HepG2 (cell line): ENCODE results near the gene ANTXR1. TPM values are rescaled to one million over a fixed set of nuclear protein-coding genes. Genes with fewer than 3 reads are reported as not detected.
A peak's percentile ranks its signal among the peaks of the same experiment; 100 is the strongest.

Source experiments
- CENPT ChIP-seq: sonication (generic); formaldehyde crosslinking; IDR thresholded peaks from 2 replicates; pipeline ENCODE4 v1.8.0; 2022; ENCODE audit warnings: low read depth, mild to moderate bottlenecking, moderate library complexity, missing genetic modification reagents
- FIP1L1 ChIP-seq: fragments of 200-400 bp; formaldehyde crosslinking; IDR thresholded peaks from 2 replicates; pipeline ENCODE4 v1.6.1; 2018; ENCODE audit warnings: low read depth, mild to moderate bottlenecking, low read length, moderate library complexity, borderline replicate concordance; ENCODE audit not compliant: insufficient read depth
- FOXA1 ChIP-seq, 2 experiments: fragments of 450-650 bp in 1 of 2; sonication (generic) in 1 of 2; formaldehyde crosslinking in 1 of 2; IDR thresholded peaks; 2 replicates each; pipeline versions ENCODE4 v1.4.0 to v1.6.1; 2016 to 2020; ENCODE audit warnings: missing genetic modification reagents in 1 of 2
- FOXJ3 ChIP-seq: sonication (generic); formaldehyde crosslinking; IDR thresholded peaks from 2 replicates; pipeline ENCODE4 v1.4.0; 2020; ENCODE audit warnings: missing genetic modification reagents, mild to moderate bottlenecking, borderline replicate concordance
- FOXO1 ChIP-seq: sonication (generic); formaldehyde crosslinking; IDR thresholded peaks from 2 replicates; pipeline ENCODE4 v1.4.0; 2020; ENCODE audit warnings: missing genetic modification reagents
- GZF1 ChIP-seq: sonication (generic); formaldehyde crosslinking; IDR thresholded peaks from 2 replicates; pipeline ENCODE4 v1.5.1; 2020; ENCODE audit warnings: mild to moderate bottlenecking, missing genetic modification reagents
- JDP2 ChIP-seq: sonication (generic); formaldehyde crosslinking; IDR thresholded peaks from 2 replicates; pipeline ENCODE4 v1.8.1; 2022; ENCODE audit warnings: missing genetic modification reagents, borderline replicate concordance
- KDM5A ChIP-seq: fragments of 200-600 bp; sonication (generic); IDR thresholded peaks from 2 replicates; pipeline ENCODE4 v1.7.0; 2018; ENCODE audit warnings: antibody characterized with exemption, mild to moderate bottlenecking, low read length, borderline replicate concordance
- MAF1 ChIP-seq: sonication (generic); formaldehyde crosslinking; IDR thresholded peaks from 2 replicates; pipeline ENCODE4 v1.5.0; 2020; ENCODE audit warnings: missing genetic modification reagents, borderline replicate concordance
- NONO ChIP-seq, 2 experiments: fragments of 450-650 bp in 1 of 2; sonication (generic) in 1 of 2; formaldehyde crosslinking in 1 of 2; IDR thresholded peaks in 1 of 2; conservative IDR thresholded peaks in 1 of 2; 2 replicates each; pipeline versions ENCODE4 v1.6.1 to v1.8.0; 2017 to 2022; ENCODE audit warnings: mild to moderate bottlenecking in 1 of 2, missing genetic modification reagents in 1 of 2, moderate library complexity in 1 of 2
- NR1H2 ChIP-seq: sonication (generic); formaldehyde crosslinking; IDR thresholded peaks from 2 replicates; pipeline ENCODE4 v1.8.1; 2022; ENCODE audit warnings: low read depth, missing genetic modification reagents, borderline replicate concordance
- RBM39 ChIP-seq: fragments of 200-400 bp; formaldehyde crosslinking; IDR thresholded peaks from one replicate; pipeline ENCODE4 v1.6.1; 2018; ENCODE audit warnings: antibody characterized with exemption, mild to moderate bottlenecking, low read depth, low read length; ENCODE audit not compliant: poor library complexity, severe bottlenecking
- TMF1 ChIP-seq: sonication (generic); formaldehyde crosslinking; IDR thresholded peaks from 2 replicates; pipeline ENCODE4 v1.8.1; 2022; ENCODE audit warnings: low read depth, missing genetic modification reagents
- WIZ ChIP-seq: sonication (generic); formaldehyde crosslinking; IDR thresholded peaks from 2 replicates; pipeline ENCODE4 v1.5.1; 2020; ENCODE audit warnings: mild to moderate bottlenecking, missing genetic modification reagents
- ZMYM3 ChIP-seq: sonication (generic); formaldehyde crosslinking; IDR thresholded peaks from 2 replicates; pipeline ENCODE4 v1.5.1; 2020; ENCODE audit warnings: mild to moderate bottlenecking, missing genetic modification reagents
- ZNF17 ChIP-seq: sonication (generic); formaldehyde crosslinking; IDR thresholded peaks from 2 replicates; pipeline ENCODE4 v1.5.0; 2020; ENCODE audit warnings: mild to moderate bottlenecking, missing genetic modification reagents
- ZNF589 ChIP-seq: sonication (generic); formaldehyde crosslinking; conservative IDR thresholded peaks from 2 replicates; pipeline ENCODE4 v1.8.0; 2022; ENCODE audit warnings: mild to moderate bottlenecking, moderate library complexity, missing genetic modification reagents
- ZNF720 ChIP-seq: sonication (generic); formaldehyde crosslinking; IDR thresholded peaks from 2 replicates; pipeline ENCODE4 v1.4.0; 2020; ENCODE audit warnings: missing genetic modification reagents
- ZSCAN29 ChIP-seq: sonication (generic); formaldehyde crosslinking; conservative IDR thresholded peaks from 2 replicates; pipeline ENCODE4 v1.4.0; 2020; ENCODE audit warnings: mild to moderate bottlenecking, missing genetic modification reagents
- polyA plus RNA-seq, 8 experiments: library from polyadenylated mRNA; depleted of rRNA in 3 of 8; stranded (reverse) in 7 of 8; unstranded in 1 of 8; fragments of >200 nt; fragmentation: Illumina TruSeq in 4 of 8; extraction: Trizol in 4 of 8; gene quantifications; 2 replicates each; pipeline versions ENCODE4 v1.2.1 to v1.2.3, GENCODE V29; 2011 to 2016; ENCODE audit warnings: low read depth in 4 of 8, missing spikeins in 1 of 8, mixed read lengths in 1 of 8; ENCODE audit not compliant: insufficient read depth in 1 of 8
- total RNA-seq, 5 experiments: library from RNA; depleted of rRNA; stranded (reverse); fragments of >200 nt; fragmentation: Illumina TruSeq; extraction: Trizol; gene quantifications; 2 replicates each; pipeline ENCODE4 v1.2.3, GENCODE V29; 2016; ENCODE audit warnings: low read depth in 1 of 5
- TF ChIP-seq, protein P1 (sequence below): sonication (generic); formaldehyde crosslinking; IDR thresholded peaks from 2 replicates; pipeline ENCODE4 v1.5.0; 2020; ENCODE audit warnings: missing genetic modification reagents
- TF ChIP-seq, protein P2 (sequence below): sonication (generic); formaldehyde crosslinking; IDR thresholded peaks from 2 replicates; pipeline ENCODE4 v1.4.0; 2020; ENCODE audit warnings: missing genetic modification reagents, borderline replicate concordance
- TF ChIP-seq, protein P3 (sequence below): sonication (generic); formaldehyde crosslinking; IDR thresholded peaks from 2 replicates; pipeline ENCODE4 v1.4.0; 2020; ENCODE audit warnings: mild to moderate bottlenecking, missing genetic modification reagents, borderline replicate concordance

The ANTXR1 gene
- total and polyA plus RNA-seq, 2 of the 13 experiments (the other 11 are each of a cell fraction or from before 2014, with no cell fraction given) = 4.5 to 12.7 TPM

DNA sequence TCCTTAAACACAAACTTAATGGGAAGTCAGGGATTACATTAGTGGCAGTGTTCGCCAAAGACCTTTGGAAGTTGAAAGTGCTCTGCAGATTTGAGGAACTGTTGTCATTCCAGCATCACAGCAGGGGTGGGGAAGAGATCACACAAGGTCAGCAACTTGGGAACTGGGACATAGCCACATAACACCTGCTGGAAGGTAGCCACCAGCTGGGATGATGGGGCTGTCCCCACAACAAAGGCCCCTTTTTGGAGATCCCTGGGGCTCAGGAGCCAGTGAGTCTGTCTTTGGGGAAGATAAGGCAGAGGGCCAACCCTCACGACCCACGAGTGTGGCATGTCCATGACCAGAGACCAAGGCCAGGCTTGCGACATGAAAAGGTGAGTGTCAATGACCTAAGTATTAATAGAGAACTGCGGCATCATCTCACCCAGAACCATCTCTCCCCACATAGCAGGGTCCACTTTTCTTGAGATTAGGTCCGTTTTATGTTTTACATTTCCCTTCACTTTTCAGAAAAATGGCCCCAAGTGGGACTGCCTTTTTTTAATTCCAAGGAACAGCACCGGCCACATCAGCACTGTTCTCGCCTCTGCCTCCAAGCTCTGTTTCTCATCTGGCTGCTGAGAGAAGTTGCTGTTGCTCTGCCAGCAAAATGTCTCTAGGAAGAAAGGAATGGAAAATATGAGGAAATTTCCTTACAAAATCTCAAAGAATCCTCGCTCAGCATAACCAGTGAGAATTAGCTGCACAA is 267.1 kb downstream of the ANTXR1 start (continued):
- no peak for TF ChIP-seq NONO (IDR thresholded peaks at IDR 0.05)
- TF ChIP-seq NONO (CRISPR knock-in tag; conservative IDR thresholded peaks at IDR 0.05) = peak; percentile 42; the same call in 1 of the 2 replicates
- TF ChIP-seq, protein P1, sequence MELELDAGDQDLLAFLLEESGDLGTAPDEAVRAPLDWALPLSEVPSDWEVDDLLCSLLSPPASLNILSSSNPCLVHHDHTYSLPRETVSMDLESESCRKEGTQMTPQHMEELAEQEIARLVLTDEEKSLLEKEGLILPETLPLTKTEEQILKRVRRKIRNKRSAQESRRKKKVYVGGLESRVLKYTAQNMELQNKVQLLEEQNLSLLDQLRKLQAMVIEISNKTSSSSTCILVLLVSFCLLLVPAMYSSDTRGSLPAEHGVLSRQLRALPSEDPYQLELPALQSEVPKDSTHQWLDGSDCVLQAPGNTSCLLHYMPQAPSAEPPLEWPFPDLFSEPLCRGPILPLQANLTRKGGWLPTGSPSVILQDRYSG (CRISPR knock-in tag) = no peak
- TF ChIP-seq JDP2 (CRISPR knock-in tag) = no peak
- TF ChIP-seq CENPT (CRISPR knock-in tag) = no peak
- no peak for TF ChIP-seq ZNF17
- TF ChIP-seq, protein P2, sequence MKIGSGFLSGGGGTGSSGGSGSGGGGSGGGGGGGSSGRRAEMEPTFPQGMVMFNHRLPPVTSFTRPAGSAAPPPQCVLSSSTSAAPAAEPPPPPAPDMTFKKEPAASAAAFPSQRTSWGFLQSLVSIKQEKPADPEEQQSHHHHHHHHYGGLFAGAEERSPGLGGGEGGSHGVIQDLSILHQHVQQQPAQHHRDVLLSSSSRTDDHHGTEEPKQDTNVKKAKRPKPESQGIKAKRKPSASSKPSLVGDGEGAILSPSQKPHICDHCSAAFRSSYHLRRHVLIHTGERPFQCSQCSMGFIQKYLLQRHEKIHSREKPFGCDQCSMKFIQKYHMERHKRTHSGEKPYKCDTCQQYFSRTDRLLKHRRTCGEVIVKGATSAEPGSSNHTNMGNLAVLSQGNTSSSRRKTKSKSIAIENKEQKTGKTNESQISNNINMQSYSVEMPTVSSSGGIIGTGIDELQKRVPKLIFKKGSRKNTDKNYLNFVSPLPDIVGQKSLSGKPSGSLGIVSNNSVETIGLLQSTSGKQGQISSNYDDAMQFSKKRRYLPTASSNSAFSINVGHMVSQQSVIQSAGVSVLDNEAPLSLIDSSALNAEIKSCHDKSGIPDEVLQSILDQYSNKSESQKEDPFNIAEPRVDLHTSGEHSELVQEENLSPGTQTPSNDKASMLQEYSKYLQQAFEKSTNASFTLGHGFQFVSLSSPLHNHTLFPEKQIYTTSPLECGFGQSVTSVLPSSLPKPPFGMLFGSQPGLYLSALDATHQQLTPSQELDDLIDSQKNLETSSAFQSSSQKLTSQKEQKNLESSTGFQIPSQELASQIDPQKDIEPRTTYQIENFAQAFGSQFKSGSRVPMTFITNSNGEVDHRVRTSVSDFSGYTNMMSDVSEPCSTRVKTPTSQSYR (CRISPR knock-in tag) = no peak
- TF ChIP-seq GZF1 (CRISPR knock-in tag) = no peak
- no peak for TF ChIP-seq ZNF589
- TF ChIP-seq FOXJ3 (CRISPR knock-in tag) = peak; percentile 76; the same call in 1 of the 2 replicates
- TF ChIP-seq FOXO1 (CRISPR knock-in tag) = peak; percentile 46
- TF ChIP-seq WIZ (CRISPR knock-in tag) = no peak
- TF ChIP-seq, protein P3, sequence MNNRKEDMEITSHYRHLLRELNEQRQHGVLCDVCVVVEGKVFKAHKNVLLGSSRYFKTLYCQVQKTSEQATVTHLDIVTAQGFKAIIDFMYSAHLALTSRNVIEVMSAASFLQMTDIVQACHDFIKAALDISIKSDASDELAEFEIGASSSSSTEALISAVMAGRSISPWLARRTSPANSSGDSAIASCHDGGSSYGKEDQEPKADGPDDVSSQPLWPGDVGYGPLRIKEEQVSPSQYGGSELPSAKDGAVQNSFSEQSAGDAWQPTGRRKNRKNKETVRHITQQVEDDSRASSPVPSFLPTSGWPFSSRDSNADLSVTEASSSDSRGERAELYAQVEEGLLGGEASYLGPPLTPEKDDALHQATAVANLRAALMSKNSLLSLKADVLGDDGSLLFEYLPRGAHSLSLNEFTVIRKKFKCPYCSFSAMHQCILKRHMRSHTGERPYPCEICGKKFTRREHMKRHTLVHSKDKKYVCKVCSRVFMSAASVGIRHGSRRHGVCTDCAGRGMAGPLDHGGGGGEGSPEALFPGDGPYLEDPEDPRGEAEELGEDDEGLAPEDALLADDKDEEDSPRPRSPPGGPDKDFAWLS (CRISPR knock-in tag) = no peak
- no peak for TF ChIP-seq FIP1L1
- no peak for TF ChIP-seq KDM5A
- TF ChIP-seq ZSCAN29 = no peak
- TF ChIP-seq MAF1 (CRISPR knock-in tag) = peak; percentile 41; the same call in 1 of the 2 replicates
- no peak for TF ChIP-seq ZMYM3 (CRISPR knock-in tag)
- no peak for TF ChIP-seq ZNF720
- no peak for TF ChIP-seq RBM39
- TF ChIP-seq TMF1 (CRISPR knock-in tag) = no peak; the same call in 1 of the 2 replicates
- TF ChIP-seq NR1H2 = no peak
- no peak for TF ChIP-seq FOXA1 (IDR thresholded peaks at IDR 0.05)
- TF ChIP-seq FOXA1 (CRISPR knock-in tag; IDR thresholded peaks at IDR 0.05) = peak; percentile 51; the same call in 1 of the 2 replicates
